HEK293 (cell line): ENCODE data around the gene MYO9B.
A peak's percentile ranks its signal among the peaks of the same experiment; 100 is the strongest.

Source experiments
- CTCF ChIA-PET: fragments of 350-600 bp; formaldehyde crosslinking; extraction: SDS; loops from one replicate; lab custom pipeline; 2021; ENCODE audit warnings: antibody characterized with exemption; lab: Yijun Ruan, JAX
- POLR2A ChIA-PET: fragments of 300-600 bp; formaldehyde crosslinking; extraction: SDS; loops from one replicate; lab custom pipeline; 2020; ENCODE audit warnings: antibody characterized with exemption, inconsistent platforms; lab: Yijun Ruan, JAX
- H3K27ac ChIP-seq: fragments of 200-500 bp; sonication (Bioruptor generic); 2 replicates; pipeline ENCODE4 v1.5.1; 2014; ENCODE audit warnings: low read depth, low read length, control low read depth, inconsistent platforms; ENCODE audit errors: extremely low read depth
- H3K36me3 ChIP-seq, 2 experiments: fragments of 200-500 bp in 1 of 2; sonication (Bioruptor generic) in 1 of 2; 1 replicate in 1 of 2; 2 replicates in 1 of 2; pipeline ENCODE4 v1.5.1; 2014 to 2017; ENCODE audit warnings: inconsistent platforms in 2 of 2, low read length in 2 of 2; ENCODE audit not compliant: control insufficient read depth in 2 of 2, insufficient read depth in 1 of 2
- H3K4me1 ChIP-seq: fragments of 200-500 bp; sonication (Bioruptor generic); 2 replicates; pipeline ENCODE4 v1.5.1; 2014; ENCODE audit warnings: mild to moderate bottlenecking, low read length, inconsistent platforms; ENCODE audit not compliant: control insufficient read depth, insufficient read depth
- H3K4me3 ChIP-seq: 2 replicates; pipeline ENCODE4 v1.5.1; 2011; ENCODE audit warnings: low read depth, mild to moderate bottlenecking, control low read depth, low read length, moderate library complexity
- H3K9me3 ChIP-seq: fragments of 200-500 bp; sonication (Bioruptor generic); 2 replicates; pipeline ENCODE4 v1.5.1; 2014; ENCODE audit warnings: low read depth, low read length, inconsistent platforms; ENCODE audit not compliant: control insufficient read depth, insufficient read depth
- IKZF3 ChIP-seq: fragments of 450-650 bp; IDR thresholded peaks from 2 replicates; pipeline ENCODE4 v1.5.0; 2018; ENCODE audit warnings: missing biosample characterization, mild to moderate bottlenecking, missing genetic modification characterization, moderate library complexity
- PRDM1 ChIP-seq: fragments of 450-650 bp; formaldehyde crosslinking; IDR thresholded peaks from 2 replicates; pipeline ENCODE4; 2016; ENCODE audit warnings: missing biosample characterization, missing genetic modification characterization
- SALL2 ChIP-seq: fragments of 450-650 bp; formaldehyde crosslinking; IDR thresholded peaks from 2 replicates; pipeline ENCODE4 v1.5.0; 2017; ENCODE audit warnings: missing biosample characterization, mild to moderate bottlenecking, missing genetic modification characterization, borderline replicate concordance
- SCRT2 ChIP-seq: fragments of 450-650 bp; formaldehyde crosslinking; IDR thresholded peaks from 2 replicates; pipeline ENCODE4 v1.5.1; 2016; ENCODE audit warnings: missing biosample characterization, missing genetic modification characterization
- TCF7L2 ChIP-seq: IDR thresholded peaks from 2 replicates; pipeline ENCODE4 v1.6.1; 2011; ENCODE audit warnings: low read depth, mild to moderate bottlenecking, inconsistent platforms, low read length, moderate library complexity, borderline replicate concordance
- YY2 ChIP-seq: fragments of 450-650 bp; formaldehyde crosslinking; IDR thresholded peaks from 2 replicates; pipeline ENCODE4 v1.5.1; 2016; ENCODE audit warnings: missing biosample characterization, missing genetic modification characterization
- ZEB2 ChIP-seq: fragments of 450-650 bp; formaldehyde crosslinking; IDR thresholded peaks from 2 replicates; pipeline ENCODE4 v1.5.1; 2016; ENCODE audit warnings: missing biosample characterization, missing genetic modification characterization
- ZNF133 ChIP-seq: fragments of 450-650 bp; formaldehyde crosslinking; IDR thresholded peaks from 2 replicates; pipeline ENCODE4 v1.5.1; 2016; ENCODE audit warnings: missing biosample characterization, missing genetic modification characterization
- ZNF324 ChIP-seq: fragments of 450-650 bp; formaldehyde crosslinking; IDR thresholded peaks from 2 replicates; pipeline ENCODE4 v1.5.1; 2016; ENCODE audit warnings: missing biosample characterization, missing genetic modification characterization
- ZNF548 ChIP-seq: fragments of 450-650 bp; formaldehyde crosslinking; IDR thresholded peaks from 2 replicates; pipeline ENCODE4 v1.5.1; 2016; ENCODE audit warnings: missing biosample characterization, missing genetic modification characterization
- ZNF621 ChIP-seq: fragments of 450-650 bp; formaldehyde crosslinking; IDR thresholded peaks from 2 replicates; pipeline ENCODE4 v1.5.1; 2017; ENCODE audit warnings: missing biosample characterization, missing genetic modification characterization
- ZNF624 ChIP-seq: fragments of 450-650 bp; formaldehyde crosslinking; IDR thresholded peaks from 2 replicates; pipeline ENCODE4 v1.5.1; 2017; ENCODE audit warnings: missing biosample characterization, missing genetic modification characterization
- ZNF670 ChIP-seq: fragments of 450-650 bp; formaldehyde crosslinking; IDR thresholded peaks from 2 replicates; pipeline ENCODE4 v1.5.1; 2016; ENCODE audit warnings: missing biosample characterization, missing genetic modification characterization, low read depth
- ZNF777 ChIP-seq: fragments of 450-650 bp; formaldehyde crosslinking; IDR thresholded peaks from 2 replicates; pipeline ENCODE4 v1.5.1; 2017; ENCODE audit warnings: missing biosample characterization, missing genetic modification characterization, borderline replicate concordance
- TF ChIP-seq, protein P1 (sequence below): fragments of 450-650 bp; formaldehyde crosslinking; IDR thresholded peaks from 2 replicates; pipeline ENCODE4 v1.5.1; 2017; ENCODE audit warnings: missing biosample characterization, missing genetic modification characterization
- TF ChIP-seq, protein P2 (sequence below): fragments of 450-650 bp; formaldehyde crosslinking; IDR thresholded peaks from 2 replicates; pipeline ENCODE4 v1.5.1; 2016; ENCODE audit warnings: missing biosample characterization, missing genetic modification characterization
- TF ChIP-seq, protein P3 (sequence below): fragments of 450-650 bp; IDR thresholded peaks from 2 replicates; pipeline ENCODE4 v1.5.1; 2018; ENCODE audit warnings: missing biosample characterization, missing genetic modification characterization
- TF ChIP-seq, protein P4 (sequence below): fragments of 450-650 bp; formaldehyde crosslinking; IDR thresholded peaks from 2 replicates; pipeline ENCODE4 v1.5.1; 2016; ENCODE audit warnings: missing biosample characterization, missing genetic modification characterization

Gene MYO9B

DNA sequence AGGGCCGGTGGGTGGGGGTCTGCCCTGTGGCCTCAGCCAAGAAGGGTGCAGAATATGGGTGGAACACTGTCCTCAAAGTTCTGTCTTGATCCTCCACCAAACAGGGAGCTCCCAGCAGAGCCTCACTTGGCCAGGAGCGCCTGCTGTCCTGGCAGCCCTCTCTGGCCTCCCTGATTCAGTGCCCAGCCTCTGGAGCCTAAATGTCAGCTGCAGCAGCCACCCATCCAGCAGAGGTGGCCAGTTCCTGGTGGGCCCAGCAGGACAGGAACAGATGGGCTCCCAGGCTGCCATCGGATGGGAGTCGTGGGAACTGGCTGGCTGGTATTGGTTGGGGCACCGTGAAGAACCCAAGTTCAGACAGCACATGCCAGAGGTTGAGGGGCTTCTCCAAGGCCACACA, 137.8 kb downstream of the MYO9B start:
- peaks cover 5 to 26% of the 10 kb centered on the region in 2 experiments; a peak in 2 of 3 replicates for H3K36me3 ChIP-seq
- CTCF ChIA-PET: no interaction called here

DNA sequence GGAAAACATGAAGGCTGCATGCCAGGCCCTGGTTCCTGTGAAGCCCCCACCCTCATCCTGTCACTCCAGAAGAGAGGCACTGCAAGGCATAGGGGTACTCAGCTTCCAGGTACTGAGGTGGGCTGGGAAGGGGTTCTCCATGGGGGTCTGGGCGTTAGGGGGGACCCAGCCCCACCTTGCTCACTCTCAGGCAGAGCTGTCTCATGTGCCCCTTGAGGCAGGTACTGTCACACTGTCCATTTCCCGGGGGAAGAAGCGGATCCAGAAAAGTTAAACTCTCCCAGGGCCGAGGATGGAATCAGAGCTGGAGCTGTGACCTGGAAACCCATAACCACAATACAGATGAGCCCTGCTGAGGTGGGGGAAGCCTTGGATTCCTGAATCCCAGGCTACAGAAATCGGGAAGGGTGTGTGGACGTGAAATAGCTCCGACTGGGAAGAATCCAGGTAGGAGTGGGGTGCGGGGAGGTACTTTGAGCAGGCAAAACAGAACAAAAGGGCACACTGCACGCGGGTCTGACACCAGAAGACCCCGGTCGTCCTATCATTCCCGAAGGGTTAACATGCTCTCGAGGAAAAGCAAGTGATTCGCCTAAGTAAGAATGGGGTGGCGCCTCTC, 139.0 kb downstream of the MYO9B start:
- TF ChIP-seq, protein P1, sequence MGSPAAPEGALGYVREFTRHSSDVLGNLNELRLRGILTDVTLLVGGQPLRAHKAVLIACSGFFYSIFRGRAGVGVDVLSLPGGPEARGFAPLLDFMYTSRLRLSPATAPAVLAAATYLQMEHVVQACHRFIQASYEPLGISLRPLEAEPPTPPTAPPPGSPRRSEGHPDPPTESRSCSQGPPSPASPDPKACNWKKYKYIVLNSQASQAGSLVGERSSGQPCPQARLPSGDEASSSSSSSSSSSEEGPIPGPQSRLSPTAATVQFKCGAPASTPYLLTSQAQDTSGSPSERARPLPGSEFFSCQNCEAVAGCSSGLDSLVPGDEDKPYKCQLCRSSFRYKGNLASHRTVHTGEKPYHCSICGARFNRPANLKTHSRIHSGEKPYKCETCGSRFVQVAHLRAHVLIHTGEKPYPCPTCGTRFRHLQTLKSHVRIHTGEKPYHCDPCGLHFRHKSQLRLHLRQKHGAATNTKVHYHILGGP (tag by site-specific recombination): peak; percentile 50; the same call in 1 of the 2 replicates
- TF ChIP-seq IKZF3 (tag by site-specific recombination) (peak; percentile 53; the same call in 1 of the 2 replicates), ZNF324 (tag by site-specific recombination) (no peak)
- H3K36me3 ChIP-seq: peaks cover 5 to 31% of the 10 kb centered on the region in 2 experiments; a peak in 2 of 3 replicates
- CTCF ChIA-PET: interaction anchor here (0.6 to 1.5 kb wide), 7 partner anchors 9 to 935 kb away, joined by 3 to 7 read pairs (median 4); partner anchors contain the start of gene USHBP1

More for the DNA sequence above, 137.8 kb downstream of the MYO9B start:
- Histone ChIP-seq H3K27ac (no peak overlapping the region), H3K4me3 (no peak overlapping the region), H3K9me3 (no peaks in the 10 kb centered on the region), H3K4me1 (no peaks in the 10 kb centered on the region)
- TF ChIP-seq TCF7L2: no peak
- no peak for TF ChIP-seq ZNF621 (tag by site-specific recombination)
- TF ChIP-seq, protein P1 (tag by site-specific recombination): no peak
- no peak for TF ChIP-seq ZNF670 (tag by site-specific recombination)
- TF ChIP-seq, protein P2, sequence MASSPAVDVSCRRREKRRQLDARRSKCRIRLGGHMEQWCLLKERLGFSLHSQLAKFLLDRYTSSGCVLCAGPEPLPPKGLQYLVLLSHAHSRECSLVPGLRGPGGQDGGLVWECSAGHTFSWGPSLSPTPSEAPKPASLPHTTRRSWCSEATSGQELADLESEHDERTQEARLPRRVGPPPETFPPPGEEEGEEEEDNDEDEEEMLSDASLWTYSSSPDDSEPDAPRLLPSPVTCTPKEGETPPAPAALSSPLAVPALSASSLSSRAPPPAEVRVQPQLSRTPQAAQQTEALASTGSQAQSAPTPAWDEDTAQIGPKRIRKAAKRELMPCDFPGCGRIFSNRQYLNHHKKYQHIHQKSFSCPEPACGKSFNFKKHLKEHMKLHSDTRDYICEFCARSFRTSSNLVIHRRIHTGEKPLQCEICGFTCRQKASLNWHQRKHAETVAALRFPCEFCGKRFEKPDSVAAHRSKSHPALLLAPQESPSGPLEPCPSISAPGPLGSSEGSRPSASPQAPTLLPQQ (tag by site-specific recombination): 0 out of 2 replicates have a peak, but pooled peaks have one; percentile 44
- no peak for TF ChIP-seq SALL2
- no peak for TF ChIP-seq ZNF777 (tag by site-specific recombination)
- POLR2A ChIA-PET: no interaction called here

DNA sequence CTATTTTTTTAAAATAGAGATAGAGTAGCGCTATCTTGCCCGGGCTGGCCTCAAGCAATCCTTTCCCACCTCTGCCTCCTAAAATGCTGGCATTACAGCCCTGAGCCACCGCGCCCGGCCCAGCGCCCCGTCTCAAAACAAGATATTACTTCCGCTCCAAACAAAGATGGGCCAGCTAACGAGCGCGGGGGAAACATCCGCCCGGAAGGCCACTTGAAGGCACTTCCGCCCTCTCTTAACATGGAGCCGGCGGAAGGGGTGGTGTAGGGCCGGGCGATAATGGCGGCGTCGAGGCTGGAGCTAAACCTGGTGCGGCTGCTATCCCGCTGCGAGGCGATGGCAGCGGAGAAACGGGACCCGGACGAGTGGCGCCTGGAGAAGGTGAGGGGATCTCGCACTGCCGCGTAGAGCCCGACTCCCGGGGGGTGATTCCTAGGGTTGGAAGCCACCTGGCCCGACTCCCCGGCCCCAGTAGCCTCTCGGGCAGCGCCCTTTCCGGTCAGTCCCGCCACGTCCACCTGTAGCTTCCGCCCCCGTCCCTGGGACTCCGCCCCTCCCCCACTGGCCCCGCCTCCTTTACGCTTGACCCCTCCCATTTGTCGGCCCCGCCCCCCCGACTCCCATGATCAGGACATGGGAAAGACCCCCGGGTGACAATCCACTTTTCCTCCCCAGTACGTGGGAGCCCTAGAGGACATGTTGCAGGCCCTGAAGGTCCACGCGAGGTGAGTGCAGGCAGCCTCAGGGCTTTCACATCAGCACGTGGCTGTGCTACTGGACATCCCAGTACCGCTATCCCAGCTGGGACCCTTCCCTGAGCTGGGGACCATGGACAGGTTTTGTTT, 139.8 kb downstream of the MYO9B start, which contains the start of gene USE1:
Gene USE1 (plus strand): TSS at position 231 of the 845 bp plus-strand sequence. CDS start 49 bp downstream, at position 280.
- POLR2A ChIA-PET: interaction anchor here (0.6 to 2.4 kb wide), 23 partner anchors 8 to 173 kb away, joined by 3 to 61 read pairs (median 4); partner anchors contain the start of genes ABHD8, BABAM1, DDA1 and HAUS8
- H3K4me1 ChIP-seq: no peaks in the 10 kb centered on the region
- no peaks in the 10 kb centered on the region for H3K9me3 ChIP-seq
- peaks cover 5 to 32% of the 10 kb centered on the region in 2 experiments; a peak in 2 of 3 replicates for H3K36me3 ChIP-seq
- CTCF ChIA-PET: interaction anchor here (0.6 to 1.5 kb wide), 12 partner anchors 10 to 936 kb away, joined by 3 to 7 read pairs (median 3); partner anchors contain the start of genes ANKLE1, MRPL34 and USHBP1
- peak within 1 kb of the TSS; percentile 63 for H3K27ac ChIP-seq
- peak within 1 kb of the TSS; percentile 91 for H3K4me3 ChIP-seq
- TF ChIP-seq YY2 (tag by site-specific recombination) (peak; percentile 98), ZNF133 (tag by site-specific recombination) (no peak), ZNF624 (tag by site-specific recombination) (no peak), SCRT2 (tag by site-specific recombination) (peak; percentile 100), ZNF548 (tag by site-specific recombination) (no peak), ZEB2 (tag by site-specific recombination) (peak; percentile 98), PRDM1 (tag by site-specific recombination) (no peak)
- TF ChIP-seq, protein P3, sequence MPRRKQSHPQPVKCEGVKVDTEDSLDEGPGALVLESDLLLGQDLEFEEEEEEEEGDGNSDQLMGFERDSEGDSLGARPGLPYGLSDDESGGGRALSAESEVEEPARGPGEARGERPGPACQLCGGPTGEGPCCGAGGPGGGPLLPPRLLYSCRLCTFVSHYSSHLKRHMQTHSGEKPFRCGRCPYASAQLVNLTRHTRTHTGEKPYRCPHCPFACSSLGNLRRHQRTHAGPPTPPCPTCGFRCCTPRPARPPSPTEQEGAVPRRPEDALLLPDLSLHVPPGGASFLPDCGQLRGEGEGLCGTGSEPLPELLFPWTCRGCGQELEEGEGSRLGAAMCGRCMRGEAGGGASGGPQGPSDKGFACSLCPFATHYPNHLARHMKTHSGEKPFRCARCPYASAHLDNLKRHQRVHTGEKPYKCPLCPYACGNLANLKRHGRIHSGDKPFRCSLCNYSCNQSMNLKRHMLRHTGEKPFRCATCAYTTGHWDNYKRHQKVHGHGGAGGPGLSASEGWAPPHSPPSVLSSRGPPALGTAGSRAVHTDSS (tag by site-specific recombination): no peak
- TF ChIP-seq, protein P4, sequence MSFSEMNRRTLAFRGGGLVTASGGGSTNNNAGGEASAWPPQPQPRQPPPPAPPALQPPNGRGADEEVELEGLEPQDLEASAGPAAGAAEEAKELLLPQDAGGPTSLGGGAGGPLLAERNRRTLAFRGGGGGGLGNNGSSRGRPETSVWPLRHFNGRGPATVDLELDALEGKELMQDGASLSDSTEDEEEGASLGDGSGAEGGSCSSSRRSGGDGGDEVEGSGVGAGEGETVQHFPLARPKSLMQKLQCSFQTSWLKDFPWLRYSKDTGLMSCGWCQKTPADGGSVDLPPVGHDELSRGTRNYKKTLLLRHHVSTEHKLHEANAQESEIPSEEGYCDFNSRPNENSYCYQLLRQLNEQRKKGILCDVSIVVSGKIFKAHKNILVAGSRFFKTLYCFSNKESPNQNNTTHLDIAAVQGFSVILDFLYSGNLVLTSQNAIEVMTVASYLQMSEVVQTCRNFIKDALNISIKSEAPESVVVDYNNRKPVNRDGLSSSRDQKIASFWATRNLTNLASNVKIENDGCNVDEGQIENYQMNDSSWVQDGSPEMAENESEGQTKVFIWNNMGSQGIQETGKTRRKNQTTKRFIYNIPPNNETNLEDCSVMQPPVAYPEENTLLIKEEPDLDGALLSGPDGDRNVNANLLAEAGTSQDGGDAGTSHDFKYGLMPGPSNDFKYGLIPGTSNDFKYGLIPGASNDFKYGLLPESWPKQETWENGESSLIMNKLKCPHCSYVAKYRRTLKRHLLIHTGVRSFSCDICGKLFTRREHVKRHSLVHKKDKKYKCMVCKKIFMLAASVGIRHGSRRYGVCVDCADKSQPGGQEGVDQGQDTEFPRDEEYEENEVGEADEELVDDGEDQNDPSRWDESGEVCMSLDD (tag by site-specific recombination): peak; percentile 49; the same call in 1 of the 2 replicates

More for the DNA sequence above, 139.0 kb downstream of the MYO9B start:
- POLR2A ChIA-PET: interaction anchor here (0.8 to 2.4 kb wide), 18 partner anchors 9 to 172 kb away, joined by 3 to 61 read pairs (median 4); partner anchors contain the start of genes BABAM1, DDA1, HAUS8 and MRPL34
- Histone ChIP-seq H3K27ac (peak overlapping the region; percentile 63), H3K4me3 (peak overlapping the region; percentile 91), H3K4me1 (no peaks in the 10 kb centered on the region), H3K9me3 (no peaks in the 10 kb centered on the region)
